Ishikawa (cell line): Measurements from ENCODE around the gene SEMA3E.
A peak's percentile ranks its signal among the peaks of the same experiment; 100 is the strongest.

Experiments used
- RAD21 ChIP-seq: IDR thresholded peaks from 2 replicates; pipeline ENCODE4 v1.6.1; 2012; ENCODE audit warnings: low read depth
- TAF1 ChIP-seq: IDR thresholded peaks from 2 replicates; pipeline ENCODE4 v1.6.1; 2012; ENCODE audit warnings: low read depth, mild to moderate bottlenecking
- TEAD4 ChIP-seq: IDR thresholded peaks from 2 replicates; pipeline ENCODE4 v1.6.1; 2012

GRCh38 chr7:83684928-83685327 lies 36.0 kb upstream of the SEMA3E start:
- TF ChIP-seq TAF1 (no peak), TEAD4 (peak; percentile 99), RAD21 (peak; percentile 34; the same call in 1 of the 2 replicates)
